Adrenal gland (tissue), 5 donors: ENCODE results near the gene TPSD1.

Experiments used
- POLR2A ChIP-seq, 2 donors: fragments of 450-650 bp; IDR thresholded peaks; one replicate each; pipeline ENCODE4 v1.6.1; 2017; ENCODE audit warnings: antibody characterized with exemption in 2 of 2, mild to moderate bottlenecking in 2 of 2, moderate library complexity in 1 of 2
- TF ChIP-seq, protein P1 (sequence below), 6 experiments: fragments of 450-650 bp in 4 of 6; fragments of 200-600 bp in 2 of 6; sonication (generic) in 1 of 6; IDR thresholded peaks; 1 replicate in 5 of 6; 2 replicates in 1 of 6; pipeline versions ENCODE4 v1.5.1 to v1.8.0; 2016 to 2021; ENCODE audit warnings: antibody characterized with exemption in 6 of 6, mild to moderate bottlenecking in 2 of 6, moderate library complexity in 1 of 6
- donor health status: DM: no; HTN: no; CAD: no.

DNA sequence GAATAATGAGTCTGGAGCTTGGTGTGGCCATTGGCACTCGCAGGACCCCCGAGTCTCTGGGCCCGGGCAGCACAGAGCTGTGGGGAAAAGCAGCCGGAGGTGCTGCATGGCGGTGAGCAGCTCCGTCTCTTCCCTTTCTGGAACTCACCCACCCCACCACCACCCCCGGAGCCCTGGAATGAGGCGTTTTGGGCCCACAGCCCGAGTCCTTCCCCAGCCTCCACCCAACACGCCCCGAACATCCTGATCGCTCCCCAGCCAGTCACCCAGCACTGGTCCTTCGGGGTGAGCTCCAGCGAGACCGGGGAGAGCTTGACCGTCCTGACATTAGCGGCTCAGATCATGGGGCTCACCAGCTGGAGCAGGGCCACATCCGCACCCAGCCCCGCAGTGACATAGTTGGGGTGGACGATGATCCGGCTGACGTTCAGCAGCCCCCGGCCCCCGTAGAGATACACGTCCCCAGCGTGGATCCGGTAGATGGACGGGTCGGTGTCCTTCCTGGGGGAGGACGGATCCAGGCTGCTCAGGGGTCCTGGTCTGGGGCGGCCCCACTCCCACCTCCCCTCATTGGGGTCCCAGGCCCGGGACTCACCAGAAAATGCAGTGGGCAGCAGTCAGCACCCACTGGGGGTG is 6.5 kb downstream of the TPSD1 start:
- TF ChIP-seq POLR2A (IDR thresholded peaks at IDR 0.05): no peak
- TF ChIP-seq, protein P1, sequence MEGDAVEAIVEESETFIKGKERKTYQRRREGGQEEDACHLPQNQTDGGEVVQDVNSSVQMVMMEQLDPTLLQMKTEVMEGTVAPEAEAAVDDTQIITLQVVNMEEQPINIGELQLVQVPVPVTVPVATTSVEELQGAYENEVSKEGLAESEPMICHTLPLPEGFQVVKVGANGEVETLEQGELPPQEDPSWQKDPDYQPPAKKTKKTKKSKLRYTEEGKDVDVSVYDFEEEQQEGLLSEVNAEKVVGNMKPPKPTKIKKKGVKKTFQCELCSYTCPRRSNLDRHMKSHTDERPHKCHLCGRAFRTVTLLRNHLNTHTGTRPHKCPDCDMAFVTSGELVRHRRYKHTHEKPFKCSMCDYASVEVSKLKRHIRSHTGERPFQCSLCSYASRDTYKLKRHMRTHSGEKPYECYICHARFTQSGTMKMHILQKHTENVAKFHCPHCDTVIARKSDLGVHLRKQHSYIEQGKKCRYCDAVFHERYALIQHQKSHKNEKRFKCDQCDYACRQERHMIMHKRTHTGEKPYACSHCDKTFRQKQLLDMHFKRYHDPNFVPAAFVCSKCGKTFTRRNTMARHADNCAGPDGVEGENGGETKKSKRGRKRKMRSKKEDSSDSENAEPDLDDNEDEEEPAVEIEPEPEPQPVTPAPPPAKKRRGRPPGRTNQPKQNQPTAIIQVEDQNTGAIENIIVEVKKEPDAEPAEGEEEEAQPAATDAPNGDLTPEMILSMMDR (IDR thresholded peaks at IDR 0.05): no peak
